RWPE2 (cell line): ENCODE measurements around the gene MMP23B.
"Not testable (repeated sequence)": the region's sequence is repeated elsewhere in the genome, so short reads cannot be mapped to it uniquely, and the experiment has no call there.

ENCODE experiments used
- ATAC-seq: fragments of 200-7000 bp; cut with Tn5 transposase; 3 replicates; pipeline ENCODE4 v1.9.1; 2021; ENCODE audit warnings: low read depth
- DNase-seq: peaks from one replicate; pipeline ENCODE4 v3.0.0-alpha.2; 2020; ENCODE audit warnings: low spot score
- H3K27ac ChIP-seq: fragments of 450-650 bp; 2 replicates; pipeline ENCODE4 v1.5.1; 2017; ENCODE audit warnings: mild to moderate bottlenecking; ENCODE audit not compliant: poor library complexity, severe bottlenecking
- H3K27me3 ChIP-seq: fragments of 250-450 bp; sonication (Bioruptor Pico); 2 replicates; pipeline ENCODE4 v1.5.1; 2021; ENCODE audit warnings: mild to moderate bottlenecking, moderate library complexity; ENCODE audit not compliant: insufficient read depth, poor library complexity, severe bottlenecking
- H3K36me3 ChIP-seq: fragments of 250-450 bp; sonication (Bioruptor Pico); 2 replicates; pipeline ENCODE4 v1.5.1; 2020; ENCODE audit warnings: low read depth, mild to moderate bottlenecking, moderate library complexity
- H3K4me1 ChIP-seq: fragments of 250-450 bp; sonication (Bioruptor Pico); 2 replicates; pipeline ENCODE4 v1.5.1; 2021; ENCODE audit warnings: mild to moderate bottlenecking, moderate library complexity; ENCODE audit not compliant: insufficient read depth, poor library complexity, severe bottlenecking
- H3K4me3 ChIP-seq: fragments of 250-450 bp; sonication (Bioruptor Pico); 2 replicates; pipeline ENCODE4 v1.5.1; 2021; ENCODE audit warnings: mild to moderate bottlenecking, moderate library complexity; ENCODE audit not compliant: severe bottlenecking
- H3K9me3 ChIP-seq: fragments of 250-450 bp; sonication (Bioruptor Pico); 2 replicates; pipeline ENCODE4 v1.5.1; 2021; ENCODE audit warnings: mild to moderate bottlenecking, moderate library complexity; ENCODE audit not compliant: severe bottlenecking
- TF ChIP-seq, protein P1 (sequence below): fragments of 450-650 bp; IDR thresholded peaks from one replicate; pipeline ENCODE4 v1.5.1; 2017; ENCODE audit warnings: mild to moderate bottlenecking, moderate library complexity; ENCODE audit not compliant: poor library complexity, severe bottlenecking

Gene MMP23B

DNA sequence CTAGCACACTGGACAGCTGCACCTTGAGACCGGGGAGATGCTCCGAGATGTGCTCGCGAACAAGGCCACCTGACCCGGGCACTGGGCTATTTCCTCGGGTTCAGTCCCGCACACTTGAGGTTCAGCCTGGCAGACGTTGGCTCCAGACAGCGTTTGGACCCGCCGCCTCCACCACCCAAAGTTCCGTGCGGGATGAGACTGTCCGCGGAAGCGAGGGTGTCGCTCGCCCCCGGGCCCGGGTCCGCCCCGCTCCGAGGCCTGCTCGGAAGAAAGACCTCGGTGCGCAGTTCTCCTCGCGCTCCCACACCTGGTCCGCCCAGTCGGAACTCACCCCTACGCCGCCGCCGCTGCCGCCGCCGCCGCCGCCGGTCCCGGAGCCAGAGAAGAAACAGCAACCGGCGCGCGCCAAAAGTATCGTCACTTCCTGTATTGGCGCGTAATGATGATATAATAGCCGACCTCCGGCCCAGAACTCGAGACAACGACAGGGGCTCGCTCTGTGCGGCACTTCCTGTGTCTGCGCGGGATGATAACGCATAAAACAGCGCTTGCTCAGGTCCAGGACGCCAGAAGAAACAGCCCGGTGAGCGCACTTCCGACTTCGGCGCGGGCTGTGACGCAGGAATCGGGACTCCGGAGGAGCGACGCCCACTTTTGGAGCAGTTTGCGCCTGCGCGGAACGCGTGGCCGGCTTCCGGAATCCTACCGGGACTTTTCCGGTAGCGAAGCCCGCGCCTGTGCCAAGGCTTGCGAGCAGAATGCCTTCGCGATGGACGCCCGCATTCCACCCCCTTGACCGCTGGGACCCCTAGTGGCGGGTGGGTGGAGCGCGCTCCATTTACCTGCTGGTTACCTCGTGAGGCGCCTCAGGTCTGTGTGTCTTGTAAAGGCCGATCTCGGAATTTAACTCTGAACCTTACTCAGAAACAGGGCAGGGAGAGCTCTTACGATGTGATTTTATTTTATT, 26.9 kb downstream of the MMP23B start, which contains the start of gene CDK11B:
TSS of gene CDK11B (minus strand) at position 422 of the 967 bp plus-strand sequence. CDS start 1,519 bp downstream, outside the sequence.
- DNase-seq (peak; percentile 95), ATAC-seq (peak; percentile 84)
- not testable (repeated sequence) for H3K9me3 ChIP-seq, H3K4me1 ChIP-seq, H3K27me3 ChIP-seq
- peak within 1 kb of the TSS; percentile 83 for H3K27ac ChIP-seq
- peaks cover 32% of the 10 kb centered on the region for H3K36me3 ChIP-seq
- TF ChIP-seq, protein P1, sequence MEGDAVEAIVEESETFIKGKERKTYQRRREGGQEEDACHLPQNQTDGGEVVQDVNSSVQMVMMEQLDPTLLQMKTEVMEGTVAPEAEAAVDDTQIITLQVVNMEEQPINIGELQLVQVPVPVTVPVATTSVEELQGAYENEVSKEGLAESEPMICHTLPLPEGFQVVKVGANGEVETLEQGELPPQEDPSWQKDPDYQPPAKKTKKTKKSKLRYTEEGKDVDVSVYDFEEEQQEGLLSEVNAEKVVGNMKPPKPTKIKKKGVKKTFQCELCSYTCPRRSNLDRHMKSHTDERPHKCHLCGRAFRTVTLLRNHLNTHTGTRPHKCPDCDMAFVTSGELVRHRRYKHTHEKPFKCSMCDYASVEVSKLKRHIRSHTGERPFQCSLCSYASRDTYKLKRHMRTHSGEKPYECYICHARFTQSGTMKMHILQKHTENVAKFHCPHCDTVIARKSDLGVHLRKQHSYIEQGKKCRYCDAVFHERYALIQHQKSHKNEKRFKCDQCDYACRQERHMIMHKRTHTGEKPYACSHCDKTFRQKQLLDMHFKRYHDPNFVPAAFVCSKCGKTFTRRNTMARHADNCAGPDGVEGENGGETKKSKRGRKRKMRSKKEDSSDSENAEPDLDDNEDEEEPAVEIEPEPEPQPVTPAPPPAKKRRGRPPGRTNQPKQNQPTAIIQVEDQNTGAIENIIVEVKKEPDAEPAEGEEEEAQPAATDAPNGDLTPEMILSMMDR, result peak; percentile 51
- peak within 1 kb of the TSS; percentile 98 for H3K4me3 ChIP-seq

DNA sequence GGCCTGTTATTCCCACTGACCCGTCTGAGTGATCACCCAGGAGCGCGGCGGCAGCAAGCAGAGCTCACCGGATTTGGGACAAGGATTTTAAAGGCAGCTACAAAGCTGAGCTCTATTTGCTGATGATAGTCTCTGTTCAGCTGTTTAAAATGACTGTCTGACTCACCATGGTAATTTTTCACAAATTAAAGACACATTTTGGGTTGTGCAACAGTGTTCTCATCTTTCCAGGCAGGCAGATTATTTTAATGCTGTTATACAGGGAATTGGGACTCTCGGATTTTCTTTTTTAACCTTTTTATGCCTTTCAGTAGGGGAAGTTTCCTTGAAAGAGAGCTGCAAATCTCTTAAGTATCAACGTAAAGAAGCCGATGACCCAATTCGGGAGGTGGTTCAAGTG, 30.4 kb downstream of the MMP23B start:
- not testable (repeated sequence) for H3K9me3 ChIP-seq, ATAC-seq, H3K27me3 ChIP-seq, H3K4me1 ChIP-seq, DNase-seq, H3K27ac ChIP-seq, H3K4me3 ChIP-seq
- peaks cover 14% of the 10 kb centered on the region for H3K36me3 ChIP-seq

DNA sequence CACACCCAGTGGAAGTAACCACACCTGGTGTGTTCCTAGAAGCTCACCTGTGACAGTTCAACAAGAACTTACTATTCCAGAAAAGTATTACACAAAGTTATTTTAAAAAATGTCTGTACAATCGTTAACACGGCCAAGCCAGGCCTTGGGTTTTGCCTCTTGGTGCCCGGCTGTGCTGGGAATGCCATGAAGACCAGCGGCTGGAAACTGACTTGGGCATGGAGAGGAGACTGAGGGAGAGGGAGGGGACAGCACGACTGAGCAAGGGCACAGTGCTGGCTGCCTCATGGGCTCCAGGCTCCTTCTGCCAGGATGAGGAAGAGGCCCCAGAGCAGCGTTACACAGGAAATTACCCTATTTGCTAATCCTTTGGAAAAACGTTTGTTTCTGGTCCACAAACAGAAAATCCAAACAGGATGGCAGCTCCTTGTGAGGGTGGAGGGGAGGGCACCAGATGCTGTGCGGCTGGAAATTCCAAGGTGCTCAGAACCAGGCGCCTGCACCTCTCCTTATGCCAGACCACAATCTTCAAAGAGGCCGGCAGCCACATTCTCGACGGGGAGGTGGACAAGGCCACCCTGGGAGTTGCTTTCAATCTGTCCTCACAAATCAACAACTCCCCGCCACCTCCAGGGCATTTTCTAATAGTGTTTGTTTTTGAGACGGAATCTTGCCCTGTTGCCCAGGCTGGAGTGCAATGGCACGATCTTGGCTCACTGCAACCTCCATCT, 31.0 kb downstream of the MMP23B start:
- DNase-seq, H3K27me3 ChIP-seq, H3K4me1 ChIP-seq, H3K4me3 ChIP-seq, H3K27ac ChIP-seq, ATAC-seq, H3K9me3 ChIP-seq: not testable (repeated sequence)
- H3K36me3 ChIP-seq, result peaks cover 14% of the 10 kb centered on the region

DNA sequence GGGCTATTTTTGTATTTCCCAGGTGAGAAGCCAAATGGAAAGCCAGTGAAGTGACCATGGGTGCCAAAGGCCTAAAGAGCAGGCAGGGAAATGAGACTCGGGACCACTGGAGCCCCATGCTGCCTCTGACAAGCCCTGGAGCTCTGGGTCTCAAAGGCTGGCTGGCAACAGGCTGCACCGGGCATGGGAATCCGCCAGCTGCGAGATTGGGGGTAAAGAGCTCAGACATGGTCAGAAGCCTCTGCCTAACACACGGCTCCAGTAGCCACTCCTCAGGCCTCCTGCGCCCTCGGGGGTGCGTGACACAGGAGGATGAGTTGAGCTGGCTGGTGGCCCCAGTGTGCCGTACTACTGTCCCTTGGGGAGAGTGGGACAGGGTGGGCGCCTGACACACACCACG, 32.3 kb downstream of the MMP23B start:
- H3K4me1 ChIP-seq, DNase-seq, H3K4me3 ChIP-seq, H3K27me3 ChIP-seq, H3K9me3 ChIP-seq, ATAC-seq, H3K27ac ChIP-seq: not testable (repeated sequence)
- H3K36me3 ChIP-seq, result peaks cover 14% of the 10 kb centered on the region

DNA sequence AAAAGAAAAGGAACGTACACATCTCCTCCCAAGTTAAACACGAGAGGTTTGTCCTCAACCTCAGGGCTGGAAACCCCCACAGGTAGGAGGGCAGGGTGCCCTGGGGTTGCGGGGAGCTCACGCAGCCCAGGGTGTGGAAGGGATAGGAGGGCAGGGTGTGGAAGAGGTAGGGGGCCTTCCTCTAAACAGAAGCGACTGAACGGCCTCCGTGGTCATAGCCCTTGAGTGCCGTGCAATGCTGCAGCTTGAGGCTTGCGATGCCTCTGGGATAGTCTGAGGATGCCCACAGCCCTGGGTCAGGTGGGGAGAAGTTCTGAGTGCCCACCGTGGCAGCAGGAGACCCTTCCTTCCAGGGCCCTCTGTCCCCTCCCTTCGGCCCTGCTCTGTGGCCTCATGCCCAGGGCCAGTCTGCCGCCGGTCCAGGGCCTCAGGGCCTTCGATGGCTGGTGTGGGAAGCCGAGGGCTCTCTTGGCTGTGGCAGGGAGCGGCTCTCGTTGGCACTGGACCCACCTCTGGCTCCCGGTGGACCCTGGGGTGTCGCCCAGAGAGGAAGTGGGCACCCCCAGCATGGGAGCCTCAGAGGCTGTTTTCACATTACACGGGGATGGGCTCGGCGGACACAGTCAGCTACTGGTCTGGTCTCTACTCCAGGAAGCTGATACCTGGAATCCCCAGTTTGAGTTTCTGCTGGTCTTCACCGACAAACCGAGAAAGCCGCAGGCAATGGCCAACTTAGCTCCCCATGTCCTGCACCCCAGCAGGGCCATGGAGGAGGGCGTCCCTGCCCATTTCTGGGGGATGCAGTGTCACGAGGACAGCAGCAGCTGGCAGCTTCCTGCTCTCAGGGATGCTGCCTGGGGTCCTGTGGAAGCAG, 33.2 kb downstream of the MMP23B start:
- TF ChIP-seq, protein P1, result no peak
- peak; percentile 17; the same call in 1 of the 3 replicates for ATAC-seq
- Histone ChIP-seq H3K9me3 (no peaks in the 10 kb centered on the region), H3K27ac (no peak overlapping the region), H3K4me1 (no peaks in the 10 kb centered on the region), H3K36me3 (peaks cover 14% of the 10 kb centered on the region), H3K4me3 (no peak overlapping the region), H3K27me3 (no peaks in the 10 kb centered on the region)
- DNase-seq, result no peak
